Prostate gland (tissue), 2 donors: Measurements from ENCODE around the gene NSUN5. TPM values are rescaled to one million over a fixed set of nuclear protein-coding genes. Genes with fewer than 3 reads are reported as not detected.
A peak's percentile ranks its signal among the peaks of the same experiment; 100 is the strongest.

Experiments
- DNase-seq: peaks from one replicate; pipeline ENCODE4 v3.0.0-alpha.2; 2019; ENCODE audit warnings: low spot score
- H3K27ac ChIP-seq, 2 donors: fragments of 200-600 bp; sonication (generic); 2 replicates each; pipeline ENCODE4 v1.5.1; 2017 to 2019
- H3K27me3 ChIP-seq: fragments of 200-600 bp; sonication (generic); replicated peaks from 2 replicates; pipeline ENCODE4 v1.5.1; 2019; ENCODE audit not compliant: insufficient read depth
- H3K36me3 ChIP-seq, 2 donors: fragments of 200-600 bp; sonication (generic); 1 replicate in 1 of 2; 2 replicates in 1 of 2; pipeline versions ENCODE4 v1.5.1 to v1.8.1; 2017 to 2019
- H3K4me1 ChIP-seq: fragments of 200-600 bp; sonication (generic); replicated peaks from 2 replicates; pipeline ENCODE4 v1.5.1; 2019
- H3K4me3 ChIP-seq, 2 donors: fragments of 200-600 bp; sonication (generic); 2 replicates each; pipeline ENCODE4 v1.5.1; 2017 to 2019
- H3K9me3 ChIP-seq: fragments of 200-600 bp; sonication (generic); 2 replicates; pipeline ENCODE4 v1.5.1; 2017
- POLR2A ChIP-seq: fragments of 450-650 bp; IDR thresholded peaks from one replicate; pipeline ENCODE4 v1.6.1; 2016; ENCODE audit warnings: antibody characterized with exemption, mild to moderate bottlenecking
- POLR2AphosphoS5 ChIP-seq: sonication (generic); formaldehyde crosslinking; IDR thresholded peaks from one replicate; pipeline ENCODE4 v1.6.1; 2017; ENCODE audit warnings: antibody characterized with exemption
- WGBS: methylation state at CpG from one replicate; pipeline ENCODE4 v1.1.5; 2018; 5-methylcytosine and 5-hydroxymethylcytosine counted together
- intact Hi-C: fragments of 100-400 bp; cut with DNase I; formaldehyde crosslinking; loops from one replicate; pipeline ENCODE4 v1.14.2; 2022
- total RNA-seq, 2 donors: library from RNA; depleted of rRNA; stranded (reverse); fragments of >200 nt; gene quantifications; one replicate each; pipeline ENCODE4 v1.1.0, GENCODE V29; 2016
- TF ChIP-seq, protein P1 (sequence below), 4 experiments: fragments of 200-600 bp in 2 of 4; fragments of 450-650 bp in 2 of 4; sonication (generic) in 2 of 4; IDR thresholded peaks; 1 replicate in 3 of 4; 2 replicates in 1 of 4; pipeline ENCODE4 v1.5.1; 2016 to 2019; ENCODE audit warnings: antibody characterized with exemption in 4 of 4, mild to moderate bottlenecking in 2 of 4, moderate library complexity in 2 of 4

Gene NSUN5
- total RNA-seq, 2 donors from 2014 or later = 34.3 to 36.3 TPM

DNA sequence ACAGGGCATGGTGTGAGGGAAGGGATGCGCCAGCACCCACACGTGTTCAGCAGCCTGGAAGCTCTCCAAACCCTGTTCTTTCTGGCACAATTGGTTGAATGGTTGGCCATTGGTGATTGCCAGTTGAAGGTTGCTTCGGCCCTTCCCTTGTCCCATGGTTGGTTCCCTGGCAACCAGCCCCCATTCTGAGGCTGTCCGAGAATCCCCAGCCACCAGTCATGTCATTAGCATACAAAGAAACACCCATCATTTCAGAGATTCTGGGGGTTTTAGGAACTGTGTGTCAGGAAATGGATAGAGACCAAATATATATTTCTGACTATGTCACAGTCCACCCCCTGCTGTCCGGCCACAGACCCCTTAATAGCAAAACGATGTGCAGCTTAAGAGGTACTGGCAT is 41.1 kb upstream of the NSUN5 start:
- no peak overlapping the region for H3K4me3 ChIP-seq
- H3K4me1 ChIP-seq = no peaks in the 10 kb centered on the region
- 80% methylated on average over 6 of the region's 6 CpGs for WGBS
- H3K27ac ChIP-seq = no peak overlapping the region
- no peaks in the 10 kb centered on the region for H3K36me3 ChIP-seq
- DNase-seq = no peak
- intact Hi-C loops = no loop called here
- H3K27me3 ChIP-seq = no peaks in the 10 kb centered on the region
- no peaks in the 10 kb centered on the region for H3K9me3 ChIP-seq
- no peak for TF ChIP-seq POLR2A
- no peak for TF ChIP-seq POLR2AphosphoS5
- TF ChIP-seq, protein P1, sequence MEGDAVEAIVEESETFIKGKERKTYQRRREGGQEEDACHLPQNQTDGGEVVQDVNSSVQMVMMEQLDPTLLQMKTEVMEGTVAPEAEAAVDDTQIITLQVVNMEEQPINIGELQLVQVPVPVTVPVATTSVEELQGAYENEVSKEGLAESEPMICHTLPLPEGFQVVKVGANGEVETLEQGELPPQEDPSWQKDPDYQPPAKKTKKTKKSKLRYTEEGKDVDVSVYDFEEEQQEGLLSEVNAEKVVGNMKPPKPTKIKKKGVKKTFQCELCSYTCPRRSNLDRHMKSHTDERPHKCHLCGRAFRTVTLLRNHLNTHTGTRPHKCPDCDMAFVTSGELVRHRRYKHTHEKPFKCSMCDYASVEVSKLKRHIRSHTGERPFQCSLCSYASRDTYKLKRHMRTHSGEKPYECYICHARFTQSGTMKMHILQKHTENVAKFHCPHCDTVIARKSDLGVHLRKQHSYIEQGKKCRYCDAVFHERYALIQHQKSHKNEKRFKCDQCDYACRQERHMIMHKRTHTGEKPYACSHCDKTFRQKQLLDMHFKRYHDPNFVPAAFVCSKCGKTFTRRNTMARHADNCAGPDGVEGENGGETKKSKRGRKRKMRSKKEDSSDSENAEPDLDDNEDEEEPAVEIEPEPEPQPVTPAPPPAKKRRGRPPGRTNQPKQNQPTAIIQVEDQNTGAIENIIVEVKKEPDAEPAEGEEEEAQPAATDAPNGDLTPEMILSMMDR (IDR thresholded peaks at IDR 0.05) = no peak

DNA sequence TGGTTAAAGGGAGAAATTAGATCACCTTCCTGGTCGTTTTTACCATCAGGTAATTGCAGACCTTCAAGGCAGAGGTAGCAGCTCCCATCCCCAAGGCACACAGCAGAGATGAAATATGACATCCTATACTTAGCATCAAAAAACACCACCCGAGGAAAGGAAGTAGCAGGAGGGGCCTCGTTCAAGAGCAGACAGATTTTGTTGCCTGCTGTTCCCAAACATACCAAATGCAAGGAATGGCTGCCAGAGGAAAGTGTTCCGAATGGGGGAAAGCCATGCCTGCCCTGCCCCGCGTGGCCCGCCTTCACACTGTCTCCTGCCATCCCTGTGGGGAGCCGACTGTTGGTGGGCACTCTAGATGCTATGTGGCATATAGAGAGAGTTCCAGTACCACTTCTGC is 37.3 kb upstream of the NSUN5 start:
- no peaks in the 10 kb centered on the region for H3K27me3 ChIP-seq
- no peak for DNase-seq
- no peaks in the 10 kb centered on the region for H3K4me1 ChIP-seq
- H3K9me3 ChIP-seq = no peaks in the 10 kb centered on the region
- 60% methylated on average over 8 of the region's 8 CpGs for WGBS
- H3K27ac ChIP-seq = no peak overlapping the region
- TF ChIP-seq POLR2AphosphoS5 (no peak), POLR2A (no peak)
- TF ChIP-seq, protein P1 (IDR thresholded peaks at IDR 0.05) = no peak
- H3K36me3 ChIP-seq = no peaks in the 10 kb centered on the region
- intact Hi-C loops = no loop called here
- no peak overlapping the region for H3K4me3 ChIP-seq

DNA sequence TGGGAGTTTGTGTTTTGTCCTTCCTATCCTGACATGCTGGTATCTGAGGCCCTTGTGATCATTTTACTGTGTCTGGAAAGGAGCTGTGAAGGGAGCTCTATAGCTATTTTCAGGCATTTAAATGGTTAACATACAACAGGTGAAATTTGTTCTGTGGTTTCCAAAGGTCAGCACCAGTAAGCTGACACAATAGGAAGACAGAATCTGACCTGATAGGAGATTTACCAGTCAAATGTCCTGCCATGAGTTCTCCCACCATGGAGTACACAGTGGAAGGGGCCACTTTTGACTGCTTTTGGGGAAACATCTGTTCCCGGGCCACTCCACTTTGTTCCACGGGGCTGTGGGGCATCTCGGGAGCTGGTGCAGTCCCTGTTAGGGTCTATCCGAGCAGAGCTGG is 36.9 kb upstream of the NSUN5 start:
- intact Hi-C loops = no loop called here
- TF ChIP-seq POLR2AphosphoS5 = no peak
- DNase-seq = no peak
- H3K27me3 ChIP-seq = no peaks in the 10 kb centered on the region
- no peaks in the 10 kb centered on the region for H3K4me1 ChIP-seq
- 68% methylated on average over 4 of the region's 4 CpGs for WGBS
- H3K4me3 ChIP-seq = no peak overlapping the region
- no peaks in the 10 kb centered on the region for H3K9me3 ChIP-seq
- no peak overlapping the region for H3K27ac ChIP-seq
- no peaks in the 10 kb centered on the region for H3K36me3 ChIP-seq

DNA sequence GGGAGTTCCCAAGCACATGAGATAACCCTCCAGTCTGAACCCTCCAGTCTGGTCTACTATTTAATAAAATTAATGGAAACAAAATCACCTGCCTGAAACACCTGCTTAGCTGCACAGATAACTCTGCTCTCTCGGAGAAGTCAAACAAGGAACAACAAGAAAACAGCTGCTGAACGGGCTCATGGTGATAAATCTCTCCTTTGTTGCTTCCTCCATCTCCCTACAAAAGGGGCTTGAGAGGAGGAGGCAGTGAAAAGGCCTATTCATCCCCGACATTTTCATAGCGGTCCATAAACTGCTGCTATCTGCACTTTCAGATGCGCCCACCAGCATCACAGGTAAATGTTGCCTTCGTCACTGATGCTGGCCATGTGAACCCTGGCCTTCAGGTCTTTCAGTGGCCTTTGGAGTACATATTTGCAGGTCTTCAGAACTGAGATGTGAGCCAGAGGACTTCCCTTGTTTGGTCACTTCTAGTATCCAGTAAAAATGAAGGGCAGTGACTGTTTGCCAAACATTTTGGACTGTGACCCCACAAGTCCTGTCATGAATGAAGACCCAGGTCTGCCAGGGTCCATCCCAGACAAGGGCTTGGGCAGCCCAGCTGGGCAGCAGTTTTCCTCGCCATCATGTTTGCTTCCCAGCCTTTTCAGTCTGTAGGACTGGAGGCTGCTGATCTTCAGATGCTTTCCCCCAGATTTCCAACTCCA is 35.2 kb upstream of the NSUN5 start:
- no peaks in the 10 kb centered on the region for H3K36me3 ChIP-seq
- no peaks in the 10 kb centered on the region for H3K27me3 ChIP-seq
- no peak overlapping the region for H3K27ac ChIP-seq
- no peaks in the 10 kb centered on the region for H3K9me3 ChIP-seq
- TF ChIP-seq, protein P1 (IDR thresholded peaks at IDR 0.05) = no peak
- TF ChIP-seq POLR2A (no peak), POLR2AphosphoS5 (no peak)
- intact Hi-C loops = loop anchor here (5.0 kb wide), 1 partner anchor 103 kb away; no protein-coding TSS in a partner anchor
- 85% methylated on average over 7 of the region's 7 CpGs for WGBS
- no peak for DNase-seq
- no peaks in the 10 kb centered on the region for H3K4me1 ChIP-seq
- no peak overlapping the region for H3K4me3 ChIP-seq

DNA sequence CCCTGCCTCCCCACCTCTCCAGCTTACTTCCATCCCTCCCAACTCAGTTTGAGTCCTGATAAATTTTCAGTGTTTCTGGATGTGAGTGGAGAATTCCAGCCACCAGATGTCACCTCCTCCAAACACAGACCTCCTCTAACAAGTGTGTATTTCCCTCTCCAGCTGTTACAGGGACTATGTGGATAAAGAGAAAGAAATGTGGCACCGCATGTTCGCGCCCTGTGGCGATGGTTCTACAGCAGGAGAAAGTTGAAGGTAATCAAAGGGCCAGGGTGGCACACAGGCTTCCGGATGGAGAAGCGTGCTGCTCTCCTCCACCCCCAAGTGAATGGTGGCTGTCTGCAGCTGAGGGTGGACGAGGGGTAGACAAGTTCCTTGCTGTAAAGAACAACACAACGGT is 34.0 kb upstream of the NSUN5 start:
- Histone ChIP-seq H3K36me3 (no peaks in the 10 kb centered on the region), H3K9me3 (no peaks in the 10 kb centered on the region), H3K27ac (no peak overlapping the region), H3K4me3 (no peak overlapping the region), H3K4me1 (no peaks in the 10 kb centered on the region), H3K27me3 (no peaks in the 10 kb centered on the region)
- intact Hi-C loops = loop anchor here (5.0 kb wide), 1 partner anchor 105 kb away; no protein-coding TSS in a partner anchor
- DNase-seq = no peak
- WGBS = 24% methylated on average over 8 of the region's 8 CpGs
- no peak for TF ChIP-seq POLR2A
- peak; percentile 30 for TF ChIP-seq POLR2AphosphoS5
- TF ChIP-seq, protein P1 (IDR thresholded peaks at IDR 0.05) = peak in 3 of 4 experiments; percentile 35 to 53 (median 44)
